Lung (tissue), 12 donors: ENCODE results near the gene JAG2. TPM values are rescaled to one million over a fixed set of nuclear protein-coding genes. Genes with fewer than 3 reads are reported as not detected.

ENCODE experiments used
- ATAC-seq: fragments of 200-7000 bp; cut with Tn5 transposase; one replicate; pipeline ENCODE4 v1.9.1; 2020; ENCODE audit warnings: moderate number of reproducible peaks; ENCODE audit not compliant: insufficient read depth, low FRiP score
- DNase-seq, 3 donors: peaks; one replicate each; pipeline ENCODE4 v3.0.0-alpha.2; 2013 to 2017
- H3K27ac ChIP-seq, 2 donors: one replicate each; pipeline ENCODE4 v1.5.1; 2013; ENCODE audit warnings: mild to moderate bottlenecking in 2 of 2, moderate library complexity in 2 of 2, control low read depth in 1 of 2, inconsistent platforms in 1 of 2, low read depth in 1 of 2, low read length in 1 of 2
- H3K27me3 ChIP-seq, 3 donors: one replicate each; pipeline ENCODE4 v1.5.1; 2013; ENCODE audit warnings: low read length in 2 of 3; ENCODE audit not compliant: control insufficient read depth in 3 of 3, insufficient read depth in 3 of 3
- H3K36me3 ChIP-seq, 4 donors: one replicate each; pipeline ENCODE4 v1.5.1; 2013; ENCODE audit warnings: low read length in 4 of 4, mild to moderate bottlenecking in 1 of 4, moderate library complexity in 1 of 4; ENCODE audit not compliant: control insufficient read depth in 4 of 4, insufficient read depth in 4 of 4
- H3K4me1 ChIP-seq, 5 donors: one replicate each; pipeline ENCODE4 v1.5.1; 2013; ENCODE audit warnings: low read length in 5 of 5, mild to moderate bottlenecking in 2 of 5, moderate library complexity in 1 of 5; ENCODE audit not compliant: control insufficient read depth in 5 of 5, insufficient read depth in 5 of 5
- H3K4me3 ChIP-seq: one replicate; pipeline ENCODE4 v1.5.1; 2013; ENCODE audit warnings: mild to moderate bottlenecking, control low read depth, moderate library complexity
- H3K9ac ChIP-seq, 2 donors: one replicate each; pipeline ENCODE4 v1.5.1; 2013; ENCODE audit warnings: low read length in 2 of 2, control low read depth in 1 of 2; ENCODE audit not compliant: insufficient read depth in 1 of 2
- H3K9me3 ChIP-seq, 4 donors: one replicate each; pipeline ENCODE4 v1.5.1; 2013; ENCODE audit warnings: low read length in 3 of 4, mild to moderate bottlenecking in 1 of 4, moderate library complexity in 1 of 4; ENCODE audit not compliant: control insufficient read depth in 4 of 4, insufficient read depth in 3 of 4
- CTCF ChIP-seq: IDR thresholded peaks from 2 replicates; pipeline ENCODE4 v1.5.1; 2012; ENCODE audit warnings: mild to moderate bottlenecking; ENCODE audit errors: control extremely low read depth, extremely low read depth
- WGBS, 2 donors: extraction: QIAGEN DNeasy Blood & Tissue Kit; methylation state at CpG; one replicate each; pipeline ENCODE4 v1.1.7; 2013; 5-methylcytosine and 5-hydroxymethylcytosine counted together
- polyA plus RNA-seq, 2 donors: library from polyadenylated mRNA; stranded (reverse); fragments of 200-250 nt; gene quantifications; one replicate each; pipeline ENCODE4 v1.2.1, GENCODE V29; 2013
- total RNA-seq, 2 donors: library from RNA; depleted of rRNA in 1 of 2; stranded (reverse); fragments of >200 nt in 1 of 2; gene quantifications; one replicate each; pipeline ENCODE4 v1.2.1, GENCODE V29; 2014 to 2021
- donor health status: control.
- donor health status: control.
- donor health status: Bipolar disorder and iron deficiency.
- donor health status: healthy.
- donor health status: DM: yes; HTN: yes; CAD: no.

JAG2 gene
- total and polyA plus RNA-seq, 4 donors = 14.1 to 35.1 (median 27.8) TPM

- Histone ChIP-seq H3K9me3 (no peaks in the 10 kb centered on the region), H3K4me1 (peaks cover 0 to 31% (median 11%) of the 10 kb centered on the region in 5 donors), H3K27ac (no peak overlapping the region), H3K36me3 (peaks cover 0 to 5% (median 0%) of the 10 kb centered on the region in 4 donors), H3K4me3 (no peak overlapping the region), H3K27me3 (peaks cover 0 to 5% (median 2%) of the 10 kb centered on the region in 3 donors), H3K9ac (no peak overlapping the region)
- 69 to 73% methylated on average over 7 of the region's 7 CpGs for WGBS, 2 donors
- ATAC-seq (no peak), DNase-seq (no peak)
- no peak for TF ChIP-seq CTCF
These were observed 3.9 kb upstream of the JAG2 start for GRCh38 chr14:105172476-105172875.

GRCh38 chr14:105171004-105171673 is 2.6 kb upstream of the JAG2 start:
- WGBS, 2 donors = 17 to 25% methylated on average over 19 of the region's 19 CpGs
- Histone ChIP-seq H3K27ac (peak overlapping the region in 1 of 2 donors; percentile 13), H3K4me1 (peaks cover 0 to 39% (median 16%) of the 10 kb centered on the region in 5 donors), H3K27me3 (peaks cover 0 to 7% (median 5%) of the 10 kb centered on the region in 3 donors), H3K4me3 (no peak overlapping the region), H3K36me3 (no peaks in the 10 kb centered on the region), H3K9ac (no peak overlapping the region), H3K9me3 (no peaks in the 10 kb centered on the region)
- no peak for ATAC-seq
- peak in 2 of 3 donors; percentile 26 to 65 for DNase-seq
- no peak for TF ChIP-seq CTCF

- Histone ChIP-seq H3K9ac (no peak overlapping the region), H3K36me3 (no peaks in the 10 kb centered on the region), H3K27ac (no peak overlapping the region), H3K27me3 (peaks cover 0 to 7% (median 5%) of the 10 kb centered on the region in 3 donors), H3K4me3 (no peak overlapping the region), H3K4me1 (peaks cover 0 to 39% (median 16%) of the 10 kb centered on the region in 5 donors), H3K9me3 (no peaks in the 10 kb centered on the region)
- WGBS, 2 donors = 71 to 72% methylated on average over 22 of the region's 22 CpGs
- no peak for ATAC-seq
- DNase-seq = no peak
- no peak for TF ChIP-seq CTCF
These were observed 1.4 kb upstream of the JAG2 start for GRCh38 chr14:105169776-105170655.
